IMR-90 (cell line): ENCODE measurements around the gene THAP2. TPM values are rescaled to one million over a fixed set of nuclear protein-coding genes. Genes with fewer than 3 reads are reported as not detected.

Experiments used
- ATAC-seq: fragments of 200-7000 bp; cut with Tn5 transposase; 2 replicates; pipeline ENCODE4 v1.9.1; 2020; ENCODE audit warnings: low read depth, mild to moderate bottlenecking, moderate library complexity
- BruUV-seq: library from RNA; stranded (reverse); fragments of 400-500 nt; replicated peaks from 2 replicates; lab custom pipeline; 2021; lab: Mats Ljungman, UMichigan
- CTCF ChIA-PET: fragments of 300-600 bp; formaldehyde crosslinking; extraction: SDS; loops from one replicate; lab custom pipeline; 2021; ENCODE audit warnings: antibody characterized with exemption; lab: Yijun Ruan, JAX
- POLR2A ChIA-PET: fragments of 300-600 bp; sonication (Branson Sonifier 250); formaldehyde crosslinking; loops from one replicate; lab custom pipeline; 2022; ENCODE audit warnings: antibody characterized with exemption; ENCODE audit not compliant: unreplicated experiment; lab: Charles Lee
- DNase-seq: peaks from one replicate; pipeline ENCODE4 v3.0.0; 2013
- H2AFZ ChIP-seq: replicated peaks from 2 replicates; pipeline ENCODE3; 2013; ENCODE audit warnings: low read length, mild to moderate bottlenecking; ENCODE audit not compliant: poor library complexity
- H2AK5ac ChIP-seq: 2 replicates; pipeline ENCODE4 v1.6.1; 2013; ENCODE audit warnings: low read depth, low read length, inconsistent platforms
- H2AK9ac ChIP-seq: replicated peaks from 2 replicates; pipeline ENCODE3; 2013; ENCODE audit warnings: mild to moderate bottlenecking, low read depth, low read length, moderate library complexity; ENCODE audit not compliant: poor library complexity
- H2BK120ac ChIP-seq: 2 replicates; pipeline ENCODE4 v1.6.1; 2013; ENCODE audit warnings: low read depth, low read length, inconsistent platforms
- H2BK15ac ChIP-seq: 3 replicates; pipeline ENCODE4 v1.6.1; 2013; ENCODE audit warnings: low read depth, low read length, inconsistent platforms
- H2BK20ac ChIP-seq: 2 replicates; pipeline ENCODE4 v1.6.1; 2013; ENCODE audit warnings: low read depth, mild to moderate bottlenecking, inconsistent platforms, low read length, moderate library complexity
- H2BK5ac ChIP-seq: 2 replicates; pipeline ENCODE4 v1.6.1; 2013; ENCODE audit warnings: mild to moderate bottlenecking, low read depth, low read length, inconsistent platforms; ENCODE audit not compliant: poor library complexity, severe bottlenecking
- H3K14ac ChIP-seq: replicated peaks from 2 replicates; pipeline ENCODE4 v1.6.1; 2013; ENCODE audit warnings: low read depth, low read length, inconsistent platforms
- H3K18ac ChIP-seq: 2 replicates; pipeline ENCODE4 v1.6.1; 2013; ENCODE audit warnings: low read depth, low read length, control low read depth
- H3K23ac ChIP-seq: 2 replicates; pipeline ENCODE4 v1.6.1; 2013; ENCODE audit warnings: low read depth, low read length, inconsistent platforms
- H3K27ac ChIP-seq: 2 replicates; pipeline ENCODE4 v1.5.1; 2013; ENCODE audit warnings: mild to moderate bottlenecking, control low read depth, low read length; ENCODE audit not compliant: insufficient read depth
- H3K27me3 ChIP-seq: 2 replicates; pipeline ENCODE4 v1.6.1; 2013; ENCODE audit warnings: low read length; ENCODE audit not compliant: control insufficient read depth, insufficient read depth
- H3K36me3 ChIP-seq: 2 replicates; pipeline ENCODE4 v1.6.1; 2013; ENCODE audit warnings: low read length, mixed read lengths; ENCODE audit not compliant: control insufficient read depth, insufficient read depth
- H3K4ac ChIP-seq: 2 replicates; pipeline ENCODE4 v1.6.1; 2013; ENCODE audit warnings: low read depth, low read length, inconsistent platforms
- H3K4me1 ChIP-seq: 2 replicates; pipeline ENCODE4 v1.6.1; 2013; ENCODE audit warnings: low read length, mixed read lengths; ENCODE audit not compliant: control insufficient read depth, insufficient read depth
- H3K4me2 ChIP-seq: 2 replicates; pipeline ENCODE4 v1.6.1; 2013; ENCODE audit warnings: low read depth, mild to moderate bottlenecking, control low read depth, low read length, moderate library complexity
- H3K4me3 ChIP-seq: 2 replicates; pipeline ENCODE4 v1.5.1; 2013; ENCODE audit warnings: low read depth, mild to moderate bottlenecking, control low read depth, low read length, moderate library complexity; ENCODE audit not compliant: insufficient read depth
- H3K56ac ChIP-seq: 2 replicates; pipeline ENCODE4 v1.6.1; 2013; ENCODE audit warnings: low read length, inconsistent platforms; ENCODE audit not compliant: insufficient read depth; ENCODE audit errors: extremely low read depth
- H3K79me1 ChIP-seq, 2 experiments: 2 replicates each; pipeline ENCODE4 v1.6.1; 2013; ENCODE audit warnings: low read length in 2 of 2, inconsistent platforms in 1 of 2, low read depth in 1 of 2
- H3K9ac ChIP-seq: 2 replicates; pipeline ENCODE4 v1.6.1; 2013; ENCODE audit warnings: low read depth, low read length, control low read depth
- H3K9me1 ChIP-seq: 2 replicates; pipeline ENCODE4 v1.6.1; 2013; ENCODE audit warnings: low read length, inconsistent platforms; ENCODE audit not compliant: insufficient read depth
- H3K9me3 ChIP-seq: 2 replicates; pipeline ENCODE4 v1.6.1; 2013; ENCODE audit warnings: low read length; ENCODE audit not compliant: control insufficient read depth, insufficient read depth
- H4K20me1 ChIP-seq: 2 replicates; pipeline ENCODE4 v1.6.1; 2013; ENCODE audit warnings: low read length, inconsistent platforms; ENCODE audit not compliant: insufficient read depth
- H4K5ac ChIP-seq: 2 replicates; pipeline ENCODE4 v1.6.1; 2013; ENCODE audit warnings: mild to moderate bottlenecking, low read depth, low read length, control low read depth
- H4K8ac ChIP-seq, 2 experiments: 2 replicates each; pipeline ENCODE4 v1.6.1; 2013; ENCODE audit warnings: low read depth in 2 of 2, low read length in 2 of 2, control low read depth in 1 of 2, inconsistent platforms in 1 of 2
- H4K91ac ChIP-seq: 2 replicates; pipeline ENCODE4 v1.6.1; 2013; ENCODE audit warnings: low read depth, low read length, inconsistent platforms; ENCODE audit not compliant: insufficient read depth
- CEBPB ChIP-seq: IDR thresholded peaks from 2 replicates; pipeline ENCODE4 v1.6.1; 2012; ENCODE audit warnings: low read depth, low read length, improper control_type of control experiment
- CHD1 ChIP-seq: IDR thresholded peaks from 2 replicates; pipeline ENCODE4 v1.6.1; 2012; ENCODE audit warnings: low read depth, low read length, improper control_type of control experiment
- POLR2A ChIP-seq: IDR thresholded peaks from 2 replicates; pipeline ENCODE4 v1.6.1; 2012; ENCODE audit warnings: mild to moderate bottlenecking, low read depth, low read length
- RCOR1 ChIP-seq: IDR thresholded peaks from 2 replicates; pipeline ENCODE4 v1.6.1; 2012; ENCODE audit warnings: mild to moderate bottlenecking, low read length, improper control_type of control experiment; ENCODE audit not compliant: insufficient replicate concordance
- RFX5 ChIP-seq: IDR thresholded peaks from 2 replicates; pipeline ENCODE4 v1.8.0; 2012; ENCODE audit warnings: low read depth, mild to moderate bottlenecking, low read length, moderate library complexity
- USF2 ChIP-seq: fragments of 150-350 bp; IDR thresholded peaks from 2 replicates; pipeline ENCODE4 v1.6.1; 2017; ENCODE audit warnings: mild to moderate bottlenecking, antibody characterized with exemption, low read length, low read depth
- WGBS, 2 experiments: methylation state at CpG; one replicate each; pipeline versions ENCODE4 v1.1.5 to v1.1.7; 2013; ENCODE audit warnings: missing lambda C conversion rate in 2 of 2; ENCODE audit not compliant: insufficient read length in 1 of 2; ENCODE audit errors: extremely low coverage in 2 of 2; 5-methylcytosine and 5-hydroxymethylcytosine counted together
- dilution Hi-C: fragments of 300-500 bp; cut with HindIII; formaldehyde crosslinking; loops from one replicate; pipeline ENCODE4 v1.14.3; 2018; ENCODE audit warnings: low sequenced_read_pairs; ENCODE audit not compliant: unreplicated experiment
- in situ Hi-C: fragments of 300-500 bp; cut with MboI; formaldehyde crosslinking; loops from 3 replicates; pipeline ENCODE4 v1.14.3; 2019; ENCODE audit warnings: low sequenced_read_pairs, inconsistent platforms, mixed read lengths
- intact Hi-C: fragments of 100-400 bp; cut with micrococcal nuclease; formaldehyde crosslinking; loops from 2 replicates; pipeline ENCODE4 v1.10.0; 2022
- polyA plus RNA-seq, 3 experiments: library from polyadenylated mRNA; depleted of rRNA; stranded (reverse); fragments of >200 nt; gene quantifications; 2 replicates each; pipeline ENCODE4 v1.2.3, GENCODE V29; 2012; ENCODE audit warnings: low replicate concordance in 1 of 3
- total RNA-seq: library from RNA; depleted of rRNA; stranded (reverse); fragments of >200 nt; gene quantifications from 2 replicates; pipeline ENCODE4 v1.2.3, GENCODE V29; 2012

Gene THAP2
- total and polyA plus RNA-seq, 2 of the 4 experiments (the other 2 are of a cell fraction) = 1.4 to 2.5 TPM

- Histone ChIP-seq H3K18ac (no peak overlapping the region), H2BK15ac (no peak overlapping the region), H2AK9ac (no peak overlapping the region), H3K4me3 (no peak overlapping the region), H3K4me2 (peak overlapping the region; percentile 55; the same call in 1 of the 2 replicates), H3K9me3 (peaks cover 7% of the 10 kb centered on the region), H4K91ac (no peak overlapping the region), H4K8ac (no peak overlapping the region), H2AK5ac (no peak overlapping the region), H2BK120ac (no peak overlapping the region), H3K9ac (no peak overlapping the region), H3K9me1 (no peaks in the 10 kb centered on the region), H3K4me1 (0 out of 2 replicates have a peak, but pooled peaks cover 3% of the 10 kb centered on the region), H3K56ac (no peak overlapping the region), H3K27me3 (no peaks in the 10 kb centered on the region), H4K5ac (no peak overlapping the region), H3K23ac (no peak overlapping the region), H4K20me1 (peaks cover 37% of the 10 kb centered on the region), H2AFZ (no peak overlapping the region), H3K4ac (no peak overlapping the region), H2BK20ac (no peak overlapping the region), H3K14ac (no peak overlapping the region), H2BK5ac (no peak overlapping the region), H3K79me1 (peaks cover 2 to 21% of the 10 kb centered on the region in 2 experiments; a peak in 2 of 4 replicates), H3K36me3 (peaks cover 27% of the 10 kb centered on the region), H3K27ac (no peak overlapping the region)
- ChIA-PET POLR2A (no interaction called here), CTCF (no interaction called here)
- dilution Hi-C loops = no loop called here
- no TSS peak for BruUV-seq
- WGBS, 2 experiments = no CpG with 5 or more reads among the region's 1 CpG
- DNase-seq (no peak), ATAC-seq (no peak)
- no peak for TF ChIP-seq CEBPB
- no peak for TF ChIP-seq RCOR1
- TF ChIP-seq USF2 = no peak
- TF ChIP-seq CHD1 = no peak
- no peak for TF ChIP-seq POLR2A
- TF ChIP-seq RFX5 = no peak
- intact Hi-C loops = no loop called here
- in situ Hi-C loops = loop anchor here (25.0 kb wide), 1 partner anchor 607 kb away; the partner anchor contains the start of gene TRHDE
Observed at GRCh38 chr12:71655495-71655894, 8.6 kb upstream of the THAP2 start.
